ENCODE measurements around the gene MACROD1.

The MACROD1 gene

GRCh38 chr11:63951779-63952536 lies 214.0 kb downstream of the MACROD1 start:
- DNase-seq (ENCODE audit: low read depth): no peak
